CD4-positive, alpha-beta T cell treated with Interleukin-17A for 1 hour (primary cell): ENCODE measurements around the gene PPP1R1A.

Experiments
- DNase-seq: peaks from one replicate; pipeline ENCODE4 v3.0.0-alpha.2; 2020

The PPP1R1A gene, protein sequence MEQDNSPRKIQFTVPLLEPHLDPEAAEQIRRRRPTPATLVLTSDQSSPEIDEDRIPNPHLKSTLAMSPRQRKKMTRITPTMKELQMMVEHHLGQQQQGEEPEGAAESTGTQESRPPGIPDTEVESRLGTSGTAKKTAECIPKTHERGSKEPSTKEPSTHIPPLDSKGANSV

DNA sequence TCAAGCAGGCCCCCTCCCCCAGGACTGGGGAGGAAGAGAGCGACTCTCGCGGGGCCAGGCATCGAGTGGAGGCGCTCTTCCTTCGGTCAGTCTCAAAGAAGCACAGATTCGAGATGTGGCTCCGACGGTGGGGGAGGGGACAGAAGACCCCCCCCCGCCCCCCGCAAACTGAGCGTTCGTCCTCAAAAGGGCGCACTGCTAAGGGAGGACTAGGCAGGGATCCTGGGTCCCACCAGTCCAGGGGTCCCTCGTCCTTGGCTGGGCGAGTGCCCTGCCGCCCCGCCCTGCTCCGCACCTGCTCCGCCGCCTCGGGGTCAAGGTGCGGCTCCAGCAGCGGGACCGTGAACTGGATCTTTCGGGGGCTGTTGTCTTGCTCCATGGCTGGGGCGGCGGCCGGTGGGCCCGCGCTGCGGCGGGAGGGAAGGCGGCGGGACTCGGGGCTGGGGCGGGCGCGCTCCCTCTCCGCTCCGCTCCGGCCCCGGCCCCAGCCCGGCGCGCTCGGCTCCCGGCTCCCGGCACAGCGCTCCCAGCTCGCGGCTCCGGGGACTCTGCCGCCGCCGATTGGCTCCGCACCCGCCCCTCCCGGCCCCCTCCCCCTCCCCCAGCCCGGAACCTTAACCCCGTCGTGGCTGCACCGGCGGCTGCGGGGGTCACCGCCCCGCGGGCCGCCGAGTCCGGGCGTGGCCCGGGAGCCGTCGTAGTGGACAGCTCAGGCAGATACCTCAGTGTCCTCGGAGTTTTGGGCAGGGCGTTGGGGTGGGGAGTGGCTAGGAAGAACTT is at the start of gene PPP1R1A:
PPP1R1A (minus strand) TSS at position 550 of the 780 bp plus-strand sequence; CDS start at position 379, 171 bp downstream.
- no peak for DNase-seq

- DNase-seq = no peak
Observed at GRCh38 chr12:54634795-54635194, 46.3 kb upstream of the PPP1R1A start, which contains the start of gene LACRT. Gene LACRT, minus strand, starts transcription at chr12:54634895. Its CDS starts 54 bp downstream, at chr12:54634841.

DNA sequence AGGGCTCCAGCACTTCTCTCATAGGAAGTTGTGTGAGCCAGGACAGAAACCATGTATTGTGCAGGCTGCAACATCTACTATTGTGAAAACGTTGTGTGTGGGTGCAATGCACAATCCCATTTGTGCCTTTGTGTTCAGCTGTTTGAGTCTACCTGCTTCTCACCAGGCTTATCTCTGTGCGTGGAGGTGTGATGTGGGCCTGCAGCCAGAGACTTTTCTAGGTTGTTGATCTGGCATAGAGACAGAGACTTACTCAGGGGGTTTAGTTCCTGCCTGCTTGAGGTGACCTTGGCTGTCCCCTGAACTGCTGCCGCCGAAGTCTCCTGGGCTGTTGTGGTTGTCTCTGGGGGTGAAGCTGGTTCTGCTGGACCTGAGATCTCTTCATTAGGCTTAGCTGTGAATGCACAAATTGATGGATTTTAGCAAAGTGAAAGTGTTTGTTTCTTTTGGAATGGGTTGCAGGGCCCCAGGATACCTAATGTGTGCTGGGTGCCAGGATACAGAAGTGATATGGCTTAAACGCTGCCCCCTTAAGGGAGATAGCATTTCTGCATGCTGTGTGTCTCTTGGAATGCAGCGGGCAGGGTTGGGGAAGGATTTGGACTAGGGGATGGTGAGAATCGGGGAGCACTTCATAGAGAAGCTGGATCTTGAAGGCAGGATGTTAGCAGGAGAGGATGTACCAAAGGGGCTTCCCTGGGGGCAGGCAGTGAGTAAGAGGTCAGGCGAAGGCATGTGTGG is 43.7 kb upstream of the PPP1R1A start:
- no peak for DNase-seq

DNA sequence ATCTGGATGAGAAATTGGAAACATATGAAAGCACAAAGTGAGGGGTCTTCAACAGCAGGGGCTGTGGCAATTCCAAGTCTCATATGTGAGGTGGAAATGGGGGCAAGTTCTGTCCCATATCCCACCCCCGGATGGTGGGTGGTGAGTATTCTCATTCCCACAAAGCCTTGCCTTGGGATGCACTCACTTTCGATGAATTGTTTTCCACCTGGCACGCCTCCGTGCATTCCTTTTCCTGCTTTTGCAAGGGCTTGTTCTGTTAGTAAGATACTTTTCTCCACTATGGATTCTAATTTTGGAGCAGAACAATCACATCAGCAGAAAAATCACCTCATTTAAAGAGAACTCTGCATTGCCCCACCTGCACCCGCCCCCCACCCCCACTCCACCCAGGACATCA is 43.1 kb upstream of the PPP1R1A start:
- DNase-seq = no peak

- no peak for DNase-seq
Observed at GRCh38 chr12:54629925-54630324, 41.5 kb upstream of the PPP1R1A start.

- no peak for DNase-seq
Observed at GRCh38 chr12:54628186-54628846, 39.9 kb upstream of the PPP1R1A start.

- DNase-seq = no peak
Observed at GRCh38 chr12:54627304-54627703, 38.8 kb upstream of the PPP1R1A start.

- no peak for DNase-seq
Observed at GRCh38 chr12:54625598-54625997, 37.1 kb upstream of the PPP1R1A start.

DNA sequence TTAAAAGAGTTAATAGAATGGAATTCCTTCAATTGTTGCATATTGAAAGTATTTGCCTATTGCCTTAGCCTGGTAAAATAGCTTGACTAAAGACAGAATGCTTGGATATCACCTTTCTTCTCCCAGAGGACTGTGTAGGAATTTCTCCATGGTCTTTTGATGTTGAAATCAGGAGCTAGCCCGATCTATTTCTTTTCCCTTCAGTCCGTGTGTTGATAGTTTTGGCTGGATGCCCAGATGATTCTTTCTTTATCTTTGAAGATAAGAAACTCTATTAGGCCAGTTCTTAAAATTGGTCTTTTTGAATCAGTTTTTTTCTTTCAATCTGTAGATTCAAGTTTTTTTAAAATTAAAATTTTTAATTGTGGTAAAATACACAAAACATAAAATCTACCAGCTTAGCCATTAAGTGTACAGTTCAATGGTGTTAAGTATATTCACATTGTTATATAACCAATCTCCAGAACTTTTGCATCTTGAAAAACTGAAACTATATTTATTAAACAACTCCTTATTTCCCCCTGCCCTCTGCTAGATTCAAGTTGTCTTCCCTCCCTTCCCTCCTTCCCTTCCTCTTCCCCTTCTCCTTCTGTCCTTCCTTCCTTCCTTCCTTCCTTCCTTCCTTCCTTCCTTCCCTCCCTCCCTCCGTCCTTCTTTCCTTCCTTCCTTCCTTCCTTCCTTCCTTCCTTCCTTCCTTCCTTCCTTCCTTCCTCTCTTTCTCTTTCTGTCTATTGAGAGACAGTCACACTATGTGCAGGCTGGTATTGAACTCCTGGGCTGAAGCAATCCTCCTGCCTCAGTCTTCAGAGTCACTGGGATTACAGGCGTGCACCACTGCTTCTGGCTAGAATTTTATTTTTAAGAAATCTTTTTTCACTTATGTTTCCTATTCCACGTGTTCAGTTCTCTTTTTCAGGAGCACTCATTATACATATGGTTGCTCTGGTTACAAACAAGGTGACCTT is 36.1 kb upstream of the PPP1R1A start:
- no peak for DNase-seq

- DNase-seq = no peak
Observed at GRCh38 chr12:54622463-54623183, 34.2 kb upstream of the PPP1R1A start.

DNA sequence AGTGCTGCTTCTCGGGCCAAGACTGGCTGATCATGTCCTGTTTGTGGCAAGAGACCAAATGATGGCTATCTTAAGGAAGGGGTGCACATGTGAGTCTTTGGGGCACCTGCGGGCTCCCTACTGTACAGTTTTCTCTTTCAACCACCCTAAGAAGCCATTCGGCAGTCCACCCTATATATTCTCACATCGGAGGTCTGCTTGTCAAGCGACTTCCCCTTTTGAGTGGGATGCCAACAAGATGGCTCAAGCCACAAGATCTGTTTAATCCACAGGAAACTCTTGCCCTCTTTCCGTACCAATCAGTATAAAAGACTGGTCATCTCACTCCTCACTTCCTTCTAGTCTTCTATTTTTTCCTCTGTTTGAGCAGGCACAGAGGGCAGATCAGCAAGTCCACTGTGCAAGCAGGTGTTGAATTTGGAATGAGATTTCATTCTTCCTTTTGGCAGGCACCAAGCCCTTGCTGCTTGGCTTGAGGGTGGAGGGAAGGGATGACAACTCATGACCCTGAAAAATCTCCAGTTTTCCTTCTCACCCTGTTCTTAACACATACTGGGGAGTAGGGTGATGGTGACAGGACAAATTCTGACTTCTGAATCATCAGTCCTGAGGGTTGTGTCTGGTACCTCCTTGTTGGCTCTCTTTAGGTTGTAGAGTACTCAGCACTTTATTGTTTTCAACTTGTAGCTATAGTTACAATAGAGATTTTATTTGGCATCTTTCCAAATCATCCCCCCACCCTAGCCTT is 28.6 kb upstream of the PPP1R1A start:
- no peak for DNase-seq

GRCh38 chr12:54612225-54612750 is 23.8 kb upstream of the PPP1R1A start:
- DNase-seq = no peak

DNA sequence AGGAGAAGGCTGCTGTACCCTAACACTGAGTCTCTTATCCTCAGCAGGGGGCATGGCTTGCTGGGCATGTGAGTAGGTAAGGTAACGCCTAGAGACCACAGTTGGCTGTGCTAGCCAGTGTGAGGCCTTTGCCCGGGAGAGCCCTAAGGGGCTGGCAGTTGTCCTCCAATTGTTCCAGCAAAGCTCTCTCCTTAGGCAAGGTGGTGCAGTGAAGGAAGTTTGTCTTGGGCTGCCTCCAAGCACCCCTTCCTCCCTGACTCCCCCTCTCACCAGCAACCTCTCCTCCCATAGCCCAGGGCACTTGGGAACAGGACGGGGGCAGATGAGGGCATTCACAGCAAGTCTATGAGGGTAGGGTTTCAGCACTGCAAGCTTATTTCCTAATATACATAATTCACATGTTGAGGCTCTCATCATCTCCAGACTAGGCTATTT is 23.3 kb upstream of the PPP1R1A start:
- DNase-seq = no peak

GRCh38 chr12:54608769-54609168 is 20.3 kb upstream of the PPP1R1A start:
- DNase-seq = no peak

DNA sequence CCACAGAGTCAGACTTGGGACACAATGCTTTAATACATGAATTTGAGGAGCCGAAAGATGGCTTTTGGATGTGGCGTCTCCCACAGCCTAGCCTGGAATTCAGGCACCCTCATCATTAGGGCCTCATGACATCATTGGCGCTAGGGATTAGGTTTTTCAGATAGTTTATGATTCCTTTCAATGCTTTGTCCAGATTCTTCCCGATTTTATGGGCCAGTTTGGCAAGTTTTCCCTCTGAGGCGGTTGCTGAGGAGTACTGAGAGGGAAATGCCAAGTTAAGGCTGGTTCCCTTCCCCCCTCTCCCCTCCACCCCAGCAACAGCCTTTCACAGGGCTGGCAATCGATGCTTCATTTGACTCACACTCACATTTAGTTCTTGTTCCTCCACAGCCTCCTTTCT is 19.7 kb upstream of the PPP1R1A start:
- no peak for DNase-seq

DNA sequence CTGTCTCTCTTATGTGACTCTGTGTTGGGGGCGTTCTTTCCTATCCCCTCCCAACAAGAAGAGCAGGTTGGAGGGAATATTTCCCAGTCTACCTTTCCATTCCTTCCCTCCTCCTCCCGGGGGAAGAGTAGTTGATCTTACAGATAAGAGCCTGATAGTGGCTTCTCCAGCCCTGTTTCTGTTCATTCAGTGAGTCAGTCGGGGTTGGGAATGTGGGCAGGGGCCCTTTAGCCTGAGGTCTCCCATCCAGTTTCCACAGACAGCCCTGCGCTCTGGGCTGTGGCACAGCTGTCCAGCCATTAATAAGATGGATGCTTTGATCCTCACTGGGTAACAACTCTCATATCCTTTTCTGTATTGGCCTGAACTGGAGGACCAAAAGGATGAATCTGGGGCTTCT is 18.1 kb upstream of the PPP1R1A start:
- DNase-seq = no peak

DNA sequence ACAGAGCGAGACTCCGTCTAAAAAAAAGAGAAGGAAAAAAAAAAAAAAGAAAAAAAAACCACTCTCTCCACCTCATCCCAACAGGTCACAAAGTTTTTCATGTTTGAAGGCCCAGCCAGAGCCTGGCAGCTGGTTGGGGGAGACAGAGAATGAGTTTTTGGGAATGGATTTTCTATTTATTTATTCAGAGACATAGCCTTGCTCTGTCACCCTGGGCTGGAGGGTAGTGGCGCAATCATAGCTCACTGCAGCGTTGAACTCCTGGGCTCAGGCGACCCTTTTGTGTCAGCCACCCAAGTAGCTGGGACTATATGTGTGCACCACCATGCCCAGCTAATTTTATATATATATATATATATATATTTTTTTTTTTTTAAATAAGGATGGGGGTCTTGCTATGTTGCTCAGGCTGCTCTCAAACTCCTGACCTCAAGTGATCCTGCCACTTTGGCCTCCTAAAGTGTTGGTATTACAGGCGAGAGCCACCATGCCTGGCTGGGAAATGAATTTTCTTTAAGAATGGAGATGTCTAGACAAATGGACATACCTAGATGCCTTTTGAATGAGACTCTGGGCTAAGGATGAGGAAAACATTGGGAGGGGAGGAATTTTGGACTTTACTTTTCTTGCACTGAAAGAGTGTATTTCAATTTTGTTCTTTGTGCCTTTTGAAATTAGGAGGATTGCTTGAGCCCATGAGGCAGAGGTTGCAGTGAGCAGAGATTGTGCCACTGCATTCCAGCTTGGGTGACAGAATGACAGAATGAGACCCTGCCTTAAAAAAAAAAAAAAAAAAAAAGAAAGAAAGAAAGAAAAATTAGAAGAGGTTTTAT is 16.9 kb upstream of the PPP1R1A start:
- no peak for DNase-seq

- no peak for DNase-seq
Observed at GRCh38 chr12:54604436-54604835, 16.0 kb upstream of the PPP1R1A start.

GRCh38 chr12:54603872-54604271 is 15.4 kb upstream of the PPP1R1A start:
- no peak for DNase-seq
